ENCODE data around the gene SVEP1.

GRCh38 chr9:110573305-110573704 lies 6.2 kb downstream of the SVEP1 start:
- TF ChIP-seq CTCF (IDR thresholded peaks at IDR 0.05; ENCODE audit: low read depth, low read length, poor library complexity, severe bottlenecking) (no peak), EZH2phosphoT487 (IDR thresholded peaks at IDR 0.05; ENCODE audit: borderline replicate concordance, low read length) (no peak)

Data from DOHH2 (cell line).